ENCODE data around the gene SLC39A9.

SLC39A9 gene

DNA sequence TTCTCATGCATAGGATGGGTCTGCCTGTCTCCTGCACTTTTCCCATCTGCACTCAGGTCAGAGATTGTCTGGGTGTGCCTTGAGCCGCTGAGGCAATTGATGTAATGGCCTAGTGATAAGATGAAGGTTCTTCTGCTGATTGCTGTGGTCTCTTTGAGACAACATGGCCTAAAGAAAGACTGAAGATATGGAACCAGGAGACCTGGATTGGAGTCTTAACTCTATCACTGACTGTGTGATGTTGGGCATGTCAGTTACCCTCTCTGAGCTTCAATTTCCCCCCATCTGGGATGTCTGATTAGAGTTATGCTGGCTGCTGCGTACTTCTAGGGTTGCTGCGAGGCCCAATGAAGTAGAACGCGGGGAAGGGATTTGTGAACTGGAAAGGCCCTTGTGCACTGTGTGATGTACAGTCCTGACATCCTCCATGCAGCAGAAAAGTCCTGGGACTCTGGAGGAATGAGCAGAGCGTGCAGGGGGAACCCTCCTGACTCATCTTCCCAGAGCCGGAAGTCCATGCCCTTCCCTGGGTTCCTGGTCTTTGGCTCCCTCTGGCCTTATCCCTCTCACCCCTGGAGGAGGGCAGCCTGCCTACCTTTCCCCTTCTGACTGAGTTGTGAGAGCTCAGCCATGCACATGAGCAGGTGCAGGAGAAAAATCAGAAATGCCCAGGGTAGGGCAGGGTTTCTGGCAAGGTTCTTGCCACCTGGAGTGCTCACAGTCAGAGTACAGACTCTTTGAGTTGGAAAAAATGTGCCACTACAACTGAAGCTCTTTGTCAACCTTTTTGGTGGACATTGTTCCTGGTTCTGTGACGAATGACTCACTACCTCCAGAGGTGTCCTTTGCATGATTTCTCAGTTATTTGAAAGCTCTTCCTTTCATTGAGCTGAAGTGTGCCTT, 107.1 kb downstream of the SLC39A9 start:
- no peak for DNase-seq

DNA sequence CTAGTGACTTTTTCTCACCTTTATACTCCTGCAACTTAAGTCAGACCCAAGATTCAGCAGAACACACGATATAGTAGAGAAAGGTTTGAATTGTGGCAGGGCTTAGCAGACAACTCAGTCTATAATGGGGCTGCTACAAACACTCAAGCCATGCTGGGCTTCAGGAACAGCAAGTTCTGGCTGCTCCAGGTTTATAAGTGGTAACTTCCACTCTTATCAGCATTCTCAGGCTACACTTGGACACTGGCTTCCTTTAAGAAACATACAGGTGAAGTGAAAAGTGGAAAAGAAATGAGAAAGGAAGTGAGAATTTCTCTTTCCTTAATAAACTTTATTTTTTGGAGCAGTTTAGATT, 107.7 kb downstream of the SLC39A9 start:
- no peak for DNase-seq

All from cortex of kidney (tissue), 1 donor.